H1 (cell line): Measurements from ENCODE around the gene ARHGAP32. TPM values are rescaled to one million over a fixed set of nuclear protein-coding genes. Genes with fewer than 3 reads are reported as not detected.

Experiments used
- CTCF ChIA-PET: fragments of 300-600 bp; sonication (Branson Sonifier 250); formaldehyde crosslinking; loops from one replicate; lab custom pipeline; 2021; ENCODE audit not compliant: partially characterized antibody; lab: Charles Lee
- POLR2A ChIA-PET: fragments of 300-600 bp; sonication (Branson Sonifier 250); formaldehyde crosslinking; loops from one replicate; lab custom pipeline; 2021; ENCODE audit warnings: inconsistent platforms; ENCODE audit not compliant: partially characterized antibody; lab: Charles Lee
- DNase-seq, 2 experiments: peaks; one replicate each; pipeline versions ENCODE4 v3.0.0 to v3.0.0-alpha.2; 2010 to 2022; ENCODE audit warnings: low spot score in 2 of 2, low read depth in 1 of 2, mixed read lengths in 1 of 2
- FAIRE-seq: peaks from 2 replicates; lab custom pipeline; 2011; peaks lifted over from hg19 to GRCh38; lab: Jason Lieb, UNC
- H2AFZ ChIP-seq: 2 replicates; pipeline ENCODE4 v1.8.1; 2012; ENCODE audit warnings: low read length, inconsistent platforms
- H2AK5ac ChIP-seq: 2 replicates; pipeline ENCODE4 v1.6.1; 2013; ENCODE audit warnings: low read depth, low read length
- H2BK120ac ChIP-seq: replicated peaks from 2 replicates; pipeline ENCODE3; 2013; ENCODE audit warnings: low read depth, low read length, inconsistent platforms
- H2BK12ac ChIP-seq: 2 replicates; pipeline ENCODE4 v1.6.1; 2013; ENCODE audit warnings: low read depth, low read length
- H2BK15ac ChIP-seq: 2 replicates; pipeline ENCODE4 v1.6.1; 2013; ENCODE audit warnings: low read length
- H2BK20ac ChIP-seq: 2 replicates; pipeline ENCODE4 v1.6.1; 2013; ENCODE audit warnings: low read length
- H2BK5ac ChIP-seq: 2 replicates; pipeline ENCODE4 v1.6.1; 2013; ENCODE audit warnings: low read depth, low read length
- H3K14ac ChIP-seq: 2 replicates; pipeline ENCODE4 v1.6.1; 2013; ENCODE audit warnings: inconsistent platforms; ENCODE audit not compliant: insufficient read length
- H3K18ac ChIP-seq: 2 replicates; pipeline ENCODE4 v1.6.1; 2013; ENCODE audit warnings: low read length; ENCODE audit errors: extremely low read depth
- H3K23ac ChIP-seq: 2 replicates; pipeline ENCODE4 v1.6.1; 2013; ENCODE audit warnings: inconsistent platforms; ENCODE audit not compliant: insufficient read length
- H3K23me2 ChIP-seq: 2 replicates; pipeline ENCODE4 v1.6.1; 2013; ENCODE audit warnings: low read depth, low read length
- H3K27ac ChIP-seq: 2 replicates; pipeline ENCODE4 v1.6.1; 2011; ENCODE audit warnings: low read depth, low read length, inconsistent platforms
- H3K27me3 ChIP-seq, 4 experiments: replicated peaks in 1 of 4; 1 replicate in 1 of 4; 2 replicates in 3 of 4; pipeline versions ENCODE4 v1.6.1 to v1.8.1; 2011 to 2013; ENCODE audit warnings: low read length in 3 of 4, mild to moderate bottlenecking in 3 of 4, inconsistent platforms in 2 of 4, mixed read lengths in 2 of 4, moderate library complexity in 1 of 4; ENCODE audit not compliant: control insufficient read depth in 3 of 4, insufficient read depth in 3 of 4; ENCODE audit errors: extremely low read depth in 1 of 4
- H3K36me3 ChIP-seq, 4 experiments: 2 replicates each; pipeline versions ENCODE4 v1.6.1 to v1.8.1; 2011 to 2013; ENCODE audit warnings: mild to moderate bottlenecking in 4 of 4, low read length in 3 of 4, moderate library complexity in 2 of 4, control low read depth in 1 of 4, inconsistent platforms in 1 of 4; ENCODE audit not compliant: insufficient read depth in 4 of 4, control insufficient read depth in 2 of 4
- H3K4ac ChIP-seq: replicated peaks from 2 replicates; pipeline ENCODE3; 2013; ENCODE audit warnings: low read length, low read depth, mixed read lengths, inconsistent platforms; ENCODE audit not compliant: insufficient read length
- H3K4me1 ChIP-seq, 4 experiments: replicated peaks in 1 of 4; 1 replicate in 1 of 4; 2 replicates in 3 of 4; pipeline versions ENCODE4 v1.6.1 to v1.8.1; 2011 to 2013; ENCODE audit warnings: low read length in 3 of 4, inconsistent platforms in 2 of 4, mixed read lengths in 1 of 4; ENCODE audit not compliant: insufficient read depth in 4 of 4, control insufficient read depth in 3 of 4
- H3K4me2 ChIP-seq, 2 experiments: 2 replicates each; pipeline versions ENCODE4 v1.6.1 to v1.8.1; 2011 to 2013; ENCODE audit warnings: low read depth in 2 of 2, low read length in 2 of 2, control low read depth in 1 of 2, inconsistent platforms in 1 of 2, mild to moderate bottlenecking in 1 of 2; ENCODE audit not compliant: insufficient read depth in 1 of 2
- H3K4me3 ChIP-seq, 4 experiments: fragments of 200-600, 300-600 bp in 1 of 4; sonication (generic), shearing (Covaris generic), sonication (Bioruptor Twin) in 1 of 4; 2 replicates each; pipeline versions ENCODE4 v1.5.1 to v1.8.1; 2011 to 2016; ENCODE audit warnings: low read length in 4 of 4, low read depth in 3 of 4, control low read depth in 2 of 4, inconsistent platforms in 2 of 4, mild to moderate bottlenecking in 2 of 4, mixed read lengths in 1 of 4, moderate library complexity in 1 of 4; ENCODE audit not compliant: insufficient read depth in 2 of 4; ENCODE audit errors: extremely low read depth in 1 of 4
- H3K56ac ChIP-seq: replicated peaks from 2 replicates; pipeline ENCODE3; 2013; ENCODE audit warnings: low read depth, mild to moderate bottlenecking, mixed read lengths, low read length, inconsistent platforms; ENCODE audit not compliant: insufficient read length
- H3K79me1 ChIP-seq: 2 replicates; pipeline ENCODE4 v1.6.1; 2013; ENCODE audit warnings: low read depth, low read length, control low read depth
- H3K79me2 ChIP-seq, 2 experiments: 2 replicates each; pipeline versions ENCODE4 v1.6.1 to v1.8.1; 2012 to 2013; ENCODE audit warnings: low read length in 2 of 2, mild to moderate bottlenecking in 2 of 2, inconsistent platforms in 1 of 2; ENCODE audit not compliant: insufficient read depth in 2 of 2, control insufficient read depth in 1 of 2
- H3K9ac ChIP-seq, 4 experiments: replicated peaks in 1 of 4; 1 replicate in 1 of 4; 2 replicates in 3 of 4; pipeline versions ENCODE4 v1.6.1 to v1.8.1; 2011 to 2013; ENCODE audit warnings: low read depth in 3 of 4, low read length in 3 of 4, control low read depth in 2 of 4, mild to moderate bottlenecking in 2 of 4, moderate library complexity in 2 of 4, inconsistent platforms in 1 of 4; ENCODE audit errors: extremely low read depth in 1 of 4
- H3K9me3 ChIP-seq, 2 experiments: 2 replicates each; pipeline versions ENCODE4 v1.6.1 to v1.8.1; 2012 to 2013; ENCODE audit warnings: mild to moderate bottlenecking in 2 of 2, moderate library complexity in 2 of 2, control low read depth in 1 of 2, inconsistent platforms in 1 of 2, low read depth in 1 of 2, low read length in 1 of 2, mixed read lengths in 1 of 2; ENCODE audit not compliant: insufficient read depth in 2 of 2
- H4K20me1 ChIP-seq, 2 experiments: replicated peaks in 1 of 2; 2 replicates each; pipeline versions ENCODE3 to v1.8.1; 2011 to 2013; ENCODE audit warnings: inconsistent platforms in 2 of 2, low read length in 2 of 2, mild to moderate bottlenecking in 1 of 2; ENCODE audit not compliant: insufficient read depth in 2 of 2, control insufficient read depth in 1 of 2
- H4K5ac ChIP-seq: 2 replicates; pipeline ENCODE4 v1.6.1; 2013; ENCODE audit warnings: low read length, low read depth, mixed read lengths, inconsistent platforms; ENCODE audit not compliant: insufficient read length
- H4K8ac ChIP-seq: 2 replicates; pipeline ENCODE4 v1.8.0; 2013; ENCODE audit warnings: mild to moderate bottlenecking, moderate library complexity, low read length, inconsistent platforms; ENCODE audit not compliant: insufficient read depth; ENCODE audit errors: extremely low read depth
- H4K91ac ChIP-seq: replicated peaks from 2 replicates; pipeline ENCODE3; 2013; ENCODE audit warnings: low read length, mixed read lengths, inconsistent platforms; ENCODE audit not compliant: insufficient read length
- CHD2 ChIP-seq: IDR thresholded peaks from 2 replicates; pipeline ENCODE4 v1.6.1; 2012; ENCODE audit warnings: low read length, improper control_type of control experiment
- NRF1 ChIP-seq: IDR thresholded peaks from 2 replicates; pipeline ENCODE4 v1.6.1; 2011; ENCODE audit warnings: mild to moderate bottlenecking, low read depth, low read length, improper control_type of control experiment
- RAD21 ChIP-seq, 2 experiments: IDR thresholded peaks in 1 of 2; conservative IDR thresholded peaks in 1 of 2; 2 replicates each; pipeline ENCODE4 v1.6.1; 2011; ENCODE audit warnings: low read depth in 2 of 2, low read length in 2 of 2, improper control_type of control experiment in 1 of 2, inconsistent platforms in 1 of 2, mild to moderate bottlenecking in 1 of 2, moderate library complexity in 1 of 2
- RFX5 ChIP-seq: IDR thresholded peaks from 2 replicates; pipeline ENCODE4 v1.6.1; 2011; ENCODE audit warnings: low read depth, low read length, improper control_type of control experiment, borderline replicate concordance
- SIN3A ChIP-seq, 2 experiments: IDR thresholded peaks in 1 of 2; conservative IDR thresholded peaks in 1 of 2; 2 replicates each; pipeline ENCODE4 v1.6.1; 2011 to 2012; ENCODE audit warnings: low read length in 2 of 2, improper control_type of control experiment in 1 of 2, low read depth in 1 of 2, mild to moderate bottlenecking in 1 of 2
- SIX5 ChIP-seq: IDR thresholded peaks from 2 replicates; pipeline ENCODE4 v1.6.1; 2011; ENCODE audit warnings: mild to moderate bottlenecking, low read depth, low read length
- TBP ChIP-seq: IDR thresholded peaks from 2 replicates; pipeline ENCODE4 v1.6.1; 2011; ENCODE audit warnings: low read depth, low read length, improper control_type of control experiment
- YY1 ChIP-seq: IDR thresholded peaks from 2 replicates; pipeline ENCODE4 v1.6.1; 2011; ENCODE audit warnings: low read depth, mild to moderate bottlenecking, low read length
- WGBS, 2 experiments: shearing (Covaris generic) in 1 of 2; methylation state at CpG; one replicate each; pipeline versions ENCODE4 v1.1.6 to v1.1.7; 2013 to 2015; ENCODE audit warnings: low lambda C conversion rate in 2 of 2, mixed read lengths in 2 of 2, inconsistent platforms in 1 of 2, low coverage in 1 of 2, missing lambda C conversion rate in 1 of 2; ENCODE audit not compliant: insufficient replicate concordance in 2 of 2, insufficient coverage in 1 of 2, insufficient read length in 1 of 2; ENCODE audit errors: extremely low coverage in 1 of 2, missing lambda C conversion rate in 1 of 2; 5-methylcytosine and 5-hydroxymethylcytosine counted together
- polyA plus RNA-seq, 7 experiments: library from polyadenylated mRNA; depleted of rRNA in 3 of 7; stranded (reverse) in 5 of 7; unstranded in 2 of 7; fragments of >200 nt in 5 of 7; fragments of 200-250 nt in 2 of 7; gene quantifications; 1 replicate in 5 of 7; 2 replicates in 1 of 7; 4 replicates in 1 of 7; pipeline versions ENCODE4 v1.2.1 to v1.2.3, GENCODE V29; 2011 to 2013; ENCODE audit warnings: missing spikeins in 2 of 7, mixed read lengths in 2 of 7
- total RNA-seq: library from RNA; stranded (reverse); fragmentation: NEBNext Ultra II Directional; extraction: Animal tissue kit (Norgen Biotek cat#: 25700); gene quantifications from 2 replicates; pipeline ENCODE4 v1.2.1, GENCODE V29; 2021
- TF ChIP-seq, protein P1 (sequence below), 3 experiments: IDR thresholded peaks; 1 replicate in 2 of 3; 2 replicates in 1 of 3; pipeline versions ENCODE4 v1.5.1 to v1.6.1; 2011; ENCODE audit warnings: low read length in 3 of 3, mild to moderate bottlenecking in 3 of 3, inconsistent platforms in 2 of 3, low read depth in 1 of 3, moderate library complexity in 1 of 3; ENCODE audit not compliant: insufficient read depth in 1 of 3; ENCODE audit errors: control extremely low read depth in 1 of 3

Gene ARHGAP32
- total and polyA plus RNA-seq, 2 of the 8 experiments (the other 6 are each of a cell fraction or from before 2014, with no cell fraction given): 13.7 to 30.0 TPM

DNA sequence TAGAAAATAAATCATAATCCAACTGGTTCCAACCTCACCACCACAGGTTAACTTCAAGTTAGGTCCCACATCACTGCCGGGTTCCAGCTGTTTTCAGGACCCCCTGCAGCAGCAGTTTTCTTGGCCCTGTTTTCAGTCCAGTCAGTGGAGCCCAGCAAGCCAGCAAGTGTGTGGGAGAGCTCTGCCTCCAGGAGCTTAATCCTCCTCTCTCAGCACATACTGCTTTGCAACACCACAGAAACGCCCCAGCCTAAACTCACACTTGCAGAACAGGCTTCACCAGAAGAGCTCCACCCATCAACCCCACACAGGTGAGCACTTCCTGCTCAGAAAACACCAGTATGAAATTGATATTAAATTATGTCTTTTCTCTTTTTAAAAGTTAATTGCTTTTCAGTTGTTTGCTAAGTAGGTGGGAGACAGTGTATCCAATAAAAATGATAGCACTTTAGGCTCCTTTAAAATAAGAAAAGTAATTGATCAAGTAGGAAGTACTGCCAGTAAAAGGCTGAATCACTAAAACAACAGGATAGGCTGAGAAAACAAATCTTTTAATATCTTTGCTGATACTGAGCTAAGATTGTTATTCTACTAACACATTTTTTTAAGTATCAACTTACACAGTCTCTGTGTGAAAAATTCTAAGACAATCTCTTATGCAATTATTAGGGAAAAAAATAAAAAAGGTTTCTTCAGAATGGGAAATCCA lies 168.0 kb downstream of the ARHGAP32 start:
- peak overlapping the region; percentile 38; the same call in 1 of the 2 replicates for H3K27ac ChIP-seq
- H4K91ac ChIP-seq: no peak overlapping the region
- H2BK12ac ChIP-seq: no peak overlapping the region
- H2BK15ac ChIP-seq: no peak overlapping the region
- H3K4me1 ChIP-seq: peaks cover 0 to 3% (median 1%) of the 10 kb centered on the region in 4 experiments; a peak in 2 of 7 replicates
- CTCF ChIA-PET: interaction anchor here (1.2 kb wide), 1 partner anchor 176 kb away, joined by 3 read pairs; no protein-coding TSS in a partner anchor
- DNase-seq (peak; percentile 17 to 55), FAIRE-seq (peak; percentile 97)
- H3K79me1 ChIP-seq: no peaks in the 10 kb centered on the region
- H3K23me2 ChIP-seq: no peaks in the 10 kb centered on the region
- no peaks in the 10 kb centered on the region for H4K20me1 ChIP-seq
- no peak overlapping the region for H3K14ac ChIP-seq
- no peak overlapping the region for H2BK20ac ChIP-seq
- WGBS, 2 experiments: 33% methylated on average over 2 of the region's 2 CpGs; no CpG with 5 or more reads in 1 of the 2 experiments
- POLR2A ChIA-PET: no interaction called here
- no peak overlapping the region for H2AFZ ChIP-seq
- no peak overlapping the region for H4K8ac ChIP-seq
- no peak overlapping the region for H3K9ac ChIP-seq
- no peak overlapping the region for H3K18ac ChIP-seq
- H3K4me2 ChIP-seq: peak overlapping the region in 1 of 2 experiments; percentile 31; a peak in 2 of 4 replicates
- H3K79me2 ChIP-seq: no peaks in the 10 kb centered on the region
- no peaks in the 10 kb centered on the region for H3K27me3 ChIP-seq
- no peak overlapping the region for H2BK5ac ChIP-seq
- no peaks in the 10 kb centered on the region for H3K36me3 ChIP-seq
- H3K56ac ChIP-seq: no peak overlapping the region
- no peak overlapping the region for H2BK120ac ChIP-seq
- H3K9me3 ChIP-seq: no peaks in the 10 kb centered on the region
- H3K4ac ChIP-seq: no peak overlapping the region
- no peak overlapping the region for H4K5ac ChIP-seq
- no peak overlapping the region for H3K23ac ChIP-seq
- H3K4me3 ChIP-seq: peak overlapping the region in 1 of 4 experiments; percentile 17; a peak in 1 of 8 replicates
- no peak overlapping the region for H2AK5ac ChIP-seq
- TF ChIP-seq RFX5: no peak
- no peak for TF ChIP-seq SIX5
- no peak for TF ChIP-seq SIN3A (conservative IDR thresholded peaks at IDR 0.05 in 1 of 2, IDR thresholded peaks at IDR 0.05 in 1 of 2; ENCODE audit: low read depth in 1 of 2, low read length in 2 of 2)
- no peak for TF ChIP-seq YY1
- TF ChIP-seq NRF1: no peak
- peak; percentile 42; the same call in 1 of the 2 replicates for TF ChIP-seq TBP
- peak in 1 of 2 experiments; percentile 5; a peak in 1 of 4 replicates for TF ChIP-seq RAD21 (IDR thresholded peaks at IDR 0.05 in 1 of 2, conservative IDR thresholded peaks at IDR 0.05 in 1 of 2; ENCODE audit: low read depth in 2 of 2, low read length in 2 of 2)
- TF ChIP-seq CHD2: no peak
- TF ChIP-seq, protein P1, sequence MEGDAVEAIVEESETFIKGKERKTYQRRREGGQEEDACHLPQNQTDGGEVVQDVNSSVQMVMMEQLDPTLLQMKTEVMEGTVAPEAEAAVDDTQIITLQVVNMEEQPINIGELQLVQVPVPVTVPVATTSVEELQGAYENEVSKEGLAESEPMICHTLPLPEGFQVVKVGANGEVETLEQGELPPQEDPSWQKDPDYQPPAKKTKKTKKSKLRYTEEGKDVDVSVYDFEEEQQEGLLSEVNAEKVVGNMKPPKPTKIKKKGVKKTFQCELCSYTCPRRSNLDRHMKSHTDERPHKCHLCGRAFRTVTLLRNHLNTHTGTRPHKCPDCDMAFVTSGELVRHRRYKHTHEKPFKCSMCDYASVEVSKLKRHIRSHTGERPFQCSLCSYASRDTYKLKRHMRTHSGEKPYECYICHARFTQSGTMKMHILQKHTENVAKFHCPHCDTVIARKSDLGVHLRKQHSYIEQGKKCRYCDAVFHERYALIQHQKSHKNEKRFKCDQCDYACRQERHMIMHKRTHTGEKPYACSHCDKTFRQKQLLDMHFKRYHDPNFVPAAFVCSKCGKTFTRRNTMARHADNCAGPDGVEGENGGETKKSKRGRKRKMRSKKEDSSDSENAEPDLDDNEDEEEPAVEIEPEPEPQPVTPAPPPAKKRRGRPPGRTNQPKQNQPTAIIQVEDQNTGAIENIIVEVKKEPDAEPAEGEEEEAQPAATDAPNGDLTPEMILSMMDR (IDR thresholded peaks at IDR 0.05; ENCODE audit: control extremely low read depth in 1 of 3, insufficient read depth in 1 of 3, low read depth in 1 of 3, low read length in 3 of 3): no peak
